Hepatocyte (in vitro differentiated cells): Measurements from ENCODE around the gene FAM50A. TPM values are rescaled to one million over a fixed set of nuclear protein-coding genes. Genes with fewer than 3 reads are reported as not detected.

Source experiments
- DNase-seq: peaks from one replicate; pipeline ENCODE4 v3.0.0-alpha.2; 2016; ENCODE audit warnings: low spot score
- H2AFZ ChIP-seq: fragments of 200-600 bp; sonication (generic); 2 replicates; pipeline ENCODE4 v1.6.0; 2016; ENCODE audit warnings: antibody characterized with exemption, mild to moderate bottlenecking
- H3K27ac ChIP-seq: fragments of 200-600 bp; sonication (generic); 2 replicates; pipeline ENCODE4 v1.5.1; 2016; ENCODE audit warnings: mild to moderate bottlenecking
- H3K27me3 ChIP-seq: fragments of 200-600 bp; sonication (generic); 2 replicates; pipeline ENCODE4 v1.6.1; 2016
- H3K36me3 ChIP-seq: fragments of 200-600 bp; sonication (generic); replicated peaks from 2 replicates; pipeline ENCODE4 v1.5.1; 2016; ENCODE audit warnings: low read depth; ENCODE audit not compliant: insufficient read depth
- H3K4me1 ChIP-seq: fragments of 200-600 bp; sonication (generic); 2 replicates; pipeline ENCODE4 v1.5.1; 2016; ENCODE audit warnings: mild to moderate bottlenecking, moderate library complexity; ENCODE audit not compliant: insufficient read depth
- H3K4me2 ChIP-seq: fragments of 200-600 bp; sonication (generic); 2 replicates; pipeline ENCODE4 v1.6.0; 2016
- H3K4me3 ChIP-seq: fragments of 200-600 bp; sonication (generic); 2 replicates; pipeline ENCODE4 v1.5.1; 2016; ENCODE audit warnings: mild to moderate bottlenecking
- H3K79me2 ChIP-seq: fragments of 200-600 bp; sonication (generic); 2 replicates; pipeline ENCODE4 v1.6.0; 2017; ENCODE audit warnings: mild to moderate bottlenecking
- H3K9me2 ChIP-seq: fragments of 200-600 bp; sonication (generic); replicated peaks from 2 replicates; pipeline ENCODE4 v1.6.0; 2017; ENCODE audit warnings: mild to moderate bottlenecking; ENCODE audit not compliant: insufficient read depth
- H3K9me3 ChIP-seq: fragments of 200-600 bp; sonication (generic); 2 replicates; pipeline ENCODE4 v1.5.1; 2016; ENCODE audit warnings: low read depth, mild to moderate bottlenecking
- H4K20me1 ChIP-seq: fragments of 200-600 bp; sonication (generic); 2 replicates; pipeline ENCODE4 v1.6.0; 2016; ENCODE audit warnings: mild to moderate bottlenecking; ENCODE audit not compliant: insufficient read depth, poor library complexity, severe bottlenecking
- EZH2 ChIP-seq: fragments of 200-600 bp; sonication (generic); IDR thresholded peaks from 2 replicates; pipeline ENCODE4 v1.6.1; 2016; ENCODE audit warnings: antibody characterized with exemption, mild to moderate bottlenecking, borderline replicate concordance
- EZH2phosphoT487 ChIP-seq: fragments of 200-600 bp; sonication (generic); IDR thresholded peaks from one replicate; pipeline ENCODE4 v1.6.1; 2018; ENCODE audit warnings: antibody characterized with exemption, mild to moderate bottlenecking, low read depth, moderate library complexity; ENCODE audit not compliant: unreplicated experiment, severe bottlenecking
- WGBS: methylation state at CpG from one replicate; pipeline ENCODE4 v1.1.6; 2016; ENCODE audit warnings: low lambda C conversion rate; ENCODE audit errors: missing lambda C conversion rate; 5-methylcytosine and 5-hydroxymethylcytosine counted together
- polyA plus RNA-seq: library from polyadenylated mRNA; unstranded; fragments of >200 nt; fragmentation: Nextera tagmentation; extraction: Ambion mirVana; gene quantifications from 2 replicates; pipeline ENCODE4 v1.2.1, GENCODE V29; 2016
- total RNA-seq: library from RNA; depleted of rRNA; stranded (reverse); fragments of >200 nt; gene quantifications from 2 replicates; pipeline ENCODE4 v1.2.3, GENCODE V29; 2014
- TF ChIP-seq, protein P1 (sequence below): fragments of 200-600 bp; sonication (generic); IDR thresholded peaks from 2 replicates; pipeline ENCODE4 v1.5.1; 2016; ENCODE audit warnings: antibody characterized with exemption, mild to moderate bottlenecking; ENCODE audit not compliant: poor library complexity

The FAM50A gene
- total and polyA plus RNA-seq, 2 experiments from 2014 or later, result 65.9 to 147 TPM

- H3K79me2 ChIP-seq, result peaks cover 3% of the 10 kb centered on the region
- H3K27me3 ChIP-seq, result no peaks in the 10 kb centered on the region
- no peak overlapping the region for H2AFZ ChIP-seq
- WGBS, result 89% methylated on average over 17 of the region's 17 CpGs
- H3K27ac ChIP-seq, result no peak overlapping the region
- H3K4me1 ChIP-seq, result no peaks in the 10 kb centered on the region
- H3K36me3 ChIP-seq, result no peaks in the 10 kb centered on the region
- TF ChIP-seq EZH2, result no peak
- TF ChIP-seq, protein P1, sequence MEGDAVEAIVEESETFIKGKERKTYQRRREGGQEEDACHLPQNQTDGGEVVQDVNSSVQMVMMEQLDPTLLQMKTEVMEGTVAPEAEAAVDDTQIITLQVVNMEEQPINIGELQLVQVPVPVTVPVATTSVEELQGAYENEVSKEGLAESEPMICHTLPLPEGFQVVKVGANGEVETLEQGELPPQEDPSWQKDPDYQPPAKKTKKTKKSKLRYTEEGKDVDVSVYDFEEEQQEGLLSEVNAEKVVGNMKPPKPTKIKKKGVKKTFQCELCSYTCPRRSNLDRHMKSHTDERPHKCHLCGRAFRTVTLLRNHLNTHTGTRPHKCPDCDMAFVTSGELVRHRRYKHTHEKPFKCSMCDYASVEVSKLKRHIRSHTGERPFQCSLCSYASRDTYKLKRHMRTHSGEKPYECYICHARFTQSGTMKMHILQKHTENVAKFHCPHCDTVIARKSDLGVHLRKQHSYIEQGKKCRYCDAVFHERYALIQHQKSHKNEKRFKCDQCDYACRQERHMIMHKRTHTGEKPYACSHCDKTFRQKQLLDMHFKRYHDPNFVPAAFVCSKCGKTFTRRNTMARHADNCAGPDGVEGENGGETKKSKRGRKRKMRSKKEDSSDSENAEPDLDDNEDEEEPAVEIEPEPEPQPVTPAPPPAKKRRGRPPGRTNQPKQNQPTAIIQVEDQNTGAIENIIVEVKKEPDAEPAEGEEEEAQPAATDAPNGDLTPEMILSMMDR, result no peak
- TF ChIP-seq EZH2phosphoT487, result no peak
- no peaks in the 10 kb centered on the region for H3K9me3 ChIP-seq
- no peak for DNase-seq
- H3K9me2 ChIP-seq, result no peaks in the 10 kb centered on the region
- peaks cover 3% of the 10 kb centered on the region for H4K20me1 ChIP-seq
- no peak overlapping the region for H3K4me3 ChIP-seq
- no peak overlapping the region for H3K4me2 ChIP-seq
These were observed 6.4 kb downstream of the FAM50A start for GRCh38 chrX:154450312-154450711.

DNA sequence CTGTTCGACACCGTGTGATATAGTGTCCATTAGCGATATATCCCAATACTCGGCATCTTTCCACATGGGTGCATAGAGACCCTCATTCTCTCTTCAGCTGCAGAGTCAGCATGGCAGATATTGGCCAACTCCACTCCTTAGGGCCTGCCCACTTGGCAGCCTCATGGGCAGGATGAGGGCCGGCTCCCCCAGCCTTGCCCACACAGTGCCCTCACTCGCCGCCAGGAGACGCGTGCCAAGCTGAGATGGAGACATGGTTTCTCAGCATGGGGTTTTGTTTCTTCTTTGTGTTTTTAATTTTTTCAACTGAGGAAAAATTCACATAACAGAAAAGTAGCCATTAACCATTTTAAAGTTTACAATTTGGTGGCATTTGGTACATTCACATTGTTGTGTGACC is 8.9 kb downstream of the FAM50A start:
- H3K4me3 ChIP-seq, result no peak overlapping the region
- H3K79me2 ChIP-seq, result no peaks in the 10 kb centered on the region
- H3K4me1 ChIP-seq, result no peaks in the 10 kb centered on the region
- TF ChIP-seq, protein P1, result no peak
- TF ChIP-seq EZH2phosphoT487 (no peak), EZH2 (no peak)
- no peaks in the 10 kb centered on the region for H3K9me2 ChIP-seq
- no peaks in the 10 kb centered on the region for H4K20me1 ChIP-seq
- H3K36me3 ChIP-seq, result no peaks in the 10 kb centered on the region
- H3K4me2 ChIP-seq, result no peak overlapping the region
- WGBS, result 98% methylated on average over 9 of the region's 9 CpGs
- H3K27ac ChIP-seq, result no peak overlapping the region
- DNase-seq, result no peak
- no peaks in the 10 kb centered on the region for H3K9me3 ChIP-seq
- H3K27me3 ChIP-seq, result no peaks in the 10 kb centered on the region
- no peak overlapping the region for H2AFZ ChIP-seq

DNA sequence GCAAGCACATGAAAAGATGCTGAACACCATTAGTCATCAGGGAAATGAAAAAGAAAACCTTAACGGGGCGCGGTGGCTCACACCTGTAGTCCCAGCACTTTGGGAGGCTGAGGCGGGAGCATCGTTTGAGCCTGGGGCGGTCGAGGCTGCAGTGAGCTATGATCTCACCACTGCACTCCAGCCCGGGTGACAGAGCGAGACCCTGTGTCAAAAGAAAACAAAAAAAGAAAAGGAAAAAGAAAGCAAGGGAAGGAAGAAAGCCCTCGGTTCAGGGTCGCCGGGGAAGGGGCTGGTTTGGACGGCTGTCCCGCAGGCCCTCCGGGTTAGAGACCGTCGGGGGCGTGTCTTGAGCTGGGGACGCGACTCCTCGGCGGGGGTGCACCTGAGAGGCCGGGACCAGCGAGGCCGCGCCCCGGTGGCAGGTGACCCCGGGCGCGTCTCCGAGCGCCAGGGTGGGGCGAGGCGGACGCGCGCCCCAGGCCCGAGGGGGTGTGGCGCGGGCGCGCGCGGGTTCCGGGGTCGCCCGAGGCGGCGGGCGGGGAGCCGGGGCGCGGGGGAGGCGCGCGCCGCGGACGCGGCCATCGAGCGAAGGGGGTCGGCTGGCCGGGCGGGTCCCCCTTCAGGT is 13.7 kb downstream of the FAM50A start:
- Histone ChIP-seq H2AFZ (peak overlapping the region; percentile 57), H3K9me3 (no peaks in the 10 kb centered on the region), H4K20me1 (no peaks in the 10 kb centered on the region), H3K4me2 (peak overlapping the region; percentile 74), H3K4me1 (no peaks in the 10 kb centered on the region), H3K4me3 (peak overlapping the region; percentile 29), H3K36me3 (no peaks in the 10 kb centered on the region), H3K27ac (peak overlapping the region; percentile 80), H3K27me3 (no peaks in the 10 kb centered on the region), H3K79me2 (peaks cover 23% of the 10 kb centered on the region), H3K9me2 (no peaks in the 10 kb centered on the region)
- TF ChIP-seq EZH2, result no peak
- TF ChIP-seq, protein P1, result no peak
- no peak for TF ChIP-seq EZH2phosphoT487
- 70% methylated on average over 18 of the region's 65 CpGs for WGBS
- peak; percentile 75 for DNase-seq
